Skeletal muscle satellite cell (primary cell): ENCODE measurements around the gene GAA.

Experiments
- H3K27me3 ChIP-seq: 2 replicates; pipeline ENCODE4 v1.7.0; 2013; ENCODE audit warnings: low read length; ENCODE audit not compliant: control insufficient read depth, insufficient read depth
- H3K36me3 ChIP-seq: 2 replicates; pipeline ENCODE4 v1.7.0; 2013; ENCODE audit warnings: mild to moderate bottlenecking, control low read depth, low read length; ENCODE audit not compliant: insufficient read depth
- H3K4me1 ChIP-seq: 2 replicates; pipeline ENCODE4 v1.7.0; 2013; ENCODE audit warnings: low read length; ENCODE audit not compliant: control insufficient read depth, insufficient read depth
- H3K4me2 ChIP-seq: 2 replicates; pipeline ENCODE4 v1.7.0; 2013; ENCODE audit warnings: mild to moderate bottlenecking, low read length
- H3K4me3 ChIP-seq: 2 replicates; pipeline ENCODE4 v1.7.0; 2013; ENCODE audit warnings: low read length
- H3K9ac ChIP-seq: 2 replicates; pipeline ENCODE4 v1.7.0; 2013; ENCODE audit warnings: mild to moderate bottlenecking, low read depth, low read length, moderate library complexity
- H3K9me3 ChIP-seq: replicated peaks from 2 replicates; pipeline ENCODE4 v1.7.0; 2013; ENCODE audit warnings: mild to moderate bottlenecking, control low read depth, low read length

The GAA gene

DNA sequence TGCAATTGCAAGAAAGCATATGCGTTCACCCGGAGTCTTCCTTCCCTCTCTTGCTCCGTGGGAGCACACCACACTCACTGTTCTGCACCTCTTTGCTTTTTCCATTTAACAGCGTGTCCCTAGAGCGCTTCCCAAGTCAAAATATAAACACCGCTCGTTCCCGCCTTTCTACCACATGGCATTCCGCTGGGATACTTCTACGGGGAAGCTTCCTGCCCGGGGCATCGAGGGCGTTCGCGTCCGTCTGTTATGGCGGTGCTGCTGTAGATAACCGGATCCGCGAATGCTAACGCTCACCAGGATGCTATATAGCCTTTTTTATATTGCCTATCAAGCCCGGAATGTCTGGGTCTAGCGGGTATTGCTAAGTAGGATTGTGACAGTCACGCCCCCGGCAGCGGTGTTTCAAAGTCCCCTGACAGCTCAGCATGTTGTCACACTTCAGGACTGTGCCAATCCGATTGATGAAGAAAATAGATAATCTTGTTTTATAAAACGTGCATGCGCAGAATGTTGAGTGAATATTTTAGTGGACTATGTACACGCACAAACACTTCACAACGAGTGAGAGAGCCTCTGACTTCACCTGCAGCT lies 33.9 kb upstream of the GAA start:
- no peaks in the 10 kb centered on the region for H3K27me3 ChIP-seq
- no peak overlapping the region for H3K9ac ChIP-seq
- no peaks in the 10 kb centered on the region for H3K9me3 ChIP-seq
- H3K36me3 ChIP-seq = no peaks in the 10 kb centered on the region
- H3K4me2 ChIP-seq = no peak overlapping the region
- no peak overlapping the region for H3K4me3 ChIP-seq
- peaks cover 35% of the 10 kb centered on the region for H3K4me1 ChIP-seq

DNA sequence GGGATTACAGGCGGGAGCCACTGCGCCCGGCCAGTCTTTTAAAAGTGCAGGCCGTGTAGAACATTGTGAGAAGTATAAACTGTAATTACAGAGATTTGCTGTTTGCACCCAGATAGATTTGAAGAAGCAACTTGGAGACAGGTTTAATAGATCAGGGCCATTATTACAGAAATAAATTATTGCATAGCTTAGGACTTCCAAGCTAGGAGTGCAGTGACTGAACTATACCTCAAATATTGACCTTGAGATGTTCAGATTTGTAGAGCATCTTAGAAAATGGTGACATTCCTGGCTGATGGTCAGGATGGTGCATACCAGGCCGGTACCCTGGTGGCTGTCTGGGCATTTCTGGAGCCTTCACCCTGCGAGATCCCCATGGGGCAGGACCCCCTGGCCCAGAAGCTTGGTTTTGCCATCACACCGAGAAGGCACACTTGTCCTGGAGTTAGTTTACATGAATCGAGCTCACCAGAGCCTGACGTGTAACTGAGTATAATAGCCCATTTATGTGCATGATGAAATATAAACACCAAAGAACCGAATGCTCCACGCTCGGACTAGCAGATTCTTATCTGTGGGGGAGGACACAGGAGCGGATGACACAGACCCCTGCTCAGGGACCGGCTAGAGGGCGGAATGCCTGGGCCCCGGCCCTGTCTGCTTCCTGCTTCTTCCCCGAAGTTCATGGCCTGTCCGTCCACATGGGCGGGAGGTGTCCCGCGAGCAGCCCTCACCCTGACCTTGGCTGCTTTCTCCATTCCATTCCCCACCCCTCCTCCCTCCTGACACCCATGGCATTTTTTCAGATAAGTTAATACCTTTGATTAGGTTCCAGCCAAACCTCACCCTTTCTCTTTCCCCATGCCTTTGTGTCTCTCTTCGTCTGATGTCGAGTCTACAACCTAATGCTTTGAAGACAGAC lies 32.8 kb upstream of the GAA start:
- Histone ChIP-seq H3K4me1 (peaks cover 35% of the 10 kb centered on the region), H3K36me3 (no peaks in the 10 kb centered on the region), H3K27me3 (no peaks in the 10 kb centered on the region), H3K4me2 (peak overlapping the region; percentile 45), H3K4me3 (no peak overlapping the region), H3K9ac (no peak overlapping the region), H3K9me3 (no peaks in the 10 kb centered on the region)

DNA sequence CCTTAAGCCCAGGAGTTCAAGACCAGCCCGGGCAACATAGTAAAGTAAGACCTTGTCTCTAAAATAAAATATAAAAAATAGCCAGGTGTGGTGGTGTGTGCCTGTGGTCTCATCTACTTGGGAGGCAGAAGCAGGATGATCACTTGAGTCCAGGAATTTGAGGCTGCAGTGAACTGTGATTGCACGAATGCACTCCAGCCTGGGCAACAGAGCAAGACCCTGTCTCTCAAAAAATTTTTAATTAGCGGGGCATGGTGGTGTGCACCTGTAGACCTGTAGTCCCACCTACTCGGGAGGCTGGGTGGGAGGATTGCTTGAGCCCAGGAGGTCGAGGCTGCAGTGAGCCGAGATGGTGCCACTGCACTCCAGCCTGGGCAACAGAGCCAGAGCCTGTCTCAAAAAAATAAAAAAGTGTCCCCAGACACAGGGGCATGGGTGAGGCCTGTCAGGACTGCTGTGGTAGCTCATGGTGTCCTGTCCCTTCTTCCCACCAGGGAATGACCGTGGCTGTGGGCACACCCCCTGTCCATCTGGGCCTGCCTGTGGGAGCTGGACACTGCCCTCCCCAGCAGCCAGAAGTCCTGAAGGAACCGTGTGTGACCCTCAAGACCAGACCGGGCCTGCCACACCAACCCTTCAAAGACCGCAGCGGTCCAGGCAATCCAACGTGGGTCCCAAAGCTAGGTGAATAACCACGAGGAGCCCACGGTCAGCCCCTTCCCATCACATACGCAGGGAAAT lies 30.8 kb upstream of the GAA start:
- Histone ChIP-seq H3K9ac (peak overlapping the region; percentile 82), H3K4me3 (peak overlapping the region; percentile 67)

DNA sequence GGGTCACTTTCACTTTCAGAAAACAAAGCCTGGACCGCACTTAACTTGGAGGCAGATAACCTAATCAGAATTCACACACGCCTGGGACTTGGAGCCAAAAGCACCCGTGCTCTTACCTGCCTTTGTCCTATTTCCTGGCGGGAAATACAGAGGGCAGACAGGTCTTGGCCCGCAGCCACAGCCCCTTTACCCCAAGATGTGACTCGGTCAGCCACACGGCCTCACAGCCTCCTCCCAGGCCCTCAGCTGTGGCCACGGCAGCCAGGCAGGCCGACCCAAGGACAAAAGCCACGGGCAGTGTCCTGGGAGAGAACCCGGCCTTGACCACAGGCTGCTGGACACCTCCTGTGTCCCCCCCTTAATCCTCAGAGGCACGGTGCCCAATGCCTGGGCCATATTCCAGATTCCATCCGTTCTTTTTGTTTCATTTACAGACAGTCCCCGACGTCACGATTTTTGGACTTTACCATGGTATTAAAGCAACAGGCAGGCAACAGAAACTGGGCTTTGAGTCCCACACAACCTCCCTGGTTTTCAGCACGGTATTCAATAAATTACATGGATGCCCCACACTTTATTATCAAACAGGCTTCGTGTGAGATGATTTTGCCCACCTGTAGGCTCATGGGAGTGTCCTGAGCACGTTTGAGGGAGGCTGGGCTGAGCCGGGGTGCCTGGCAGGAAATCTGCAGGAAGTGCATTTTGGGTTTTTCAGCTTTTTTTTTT lies 30.1 kb upstream of the GAA start:
- peaks cover 23% of the 10 kb centered on the region for H3K4me1 ChIP-seq
- H3K9ac ChIP-seq = peak overlapping the region; percentile 82
- no peaks in the 10 kb centered on the region for H3K36me3 ChIP-seq
- H3K9me3 ChIP-seq = no peaks in the 10 kb centered on the region
- H3K27me3 ChIP-seq = no peaks in the 10 kb centered on the region
- peak overlapping the region; percentile 90 for H3K4me2 ChIP-seq
- peak overlapping the region; percentile 67 for H3K4me3 ChIP-seq

More for the DNA sequence above, 30.8 kb upstream of the GAA start:
- no peaks in the 10 kb centered on the region for H3K36me3 ChIP-seq
- H3K9me3 ChIP-seq = no peaks in the 10 kb centered on the region
- H3K4me2 ChIP-seq = peak overlapping the region; percentile 90
- H3K4me1 ChIP-seq = peaks cover 23% of the 10 kb centered on the region
- H3K27me3 ChIP-seq = no peaks in the 10 kb centered on the region

DNA sequence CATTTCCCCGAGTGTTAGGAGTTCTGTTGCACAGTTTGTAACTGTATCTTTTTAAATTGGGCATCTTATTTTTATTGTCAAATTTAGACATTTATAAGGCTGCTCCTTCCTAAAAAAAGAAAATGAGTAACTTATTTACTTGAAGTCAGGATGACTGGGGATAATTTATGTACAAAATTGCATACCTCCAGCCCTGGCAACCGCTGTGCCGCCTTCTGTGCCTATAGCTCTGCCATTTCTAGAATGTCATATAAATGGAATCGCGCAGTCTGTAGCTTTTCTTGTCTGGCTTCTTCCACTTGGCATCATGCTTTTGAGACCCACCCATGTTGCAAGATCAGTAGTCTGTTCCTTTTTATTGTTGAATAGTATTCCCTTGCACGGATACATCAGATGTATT lies 29.0 kb upstream of the GAA start:
- Histone ChIP-seq H3K4me1 (peaks cover 23% of the 10 kb centered on the region), H3K9ac (no peak overlapping the region), H3K4me2 (no peak overlapping the region), H3K36me3 (no peaks in the 10 kb centered on the region), H3K4me3 (no peak overlapping the region), H3K27me3 (no peaks in the 10 kb centered on the region), H3K9me3 (no peaks in the 10 kb centered on the region)

DNA sequence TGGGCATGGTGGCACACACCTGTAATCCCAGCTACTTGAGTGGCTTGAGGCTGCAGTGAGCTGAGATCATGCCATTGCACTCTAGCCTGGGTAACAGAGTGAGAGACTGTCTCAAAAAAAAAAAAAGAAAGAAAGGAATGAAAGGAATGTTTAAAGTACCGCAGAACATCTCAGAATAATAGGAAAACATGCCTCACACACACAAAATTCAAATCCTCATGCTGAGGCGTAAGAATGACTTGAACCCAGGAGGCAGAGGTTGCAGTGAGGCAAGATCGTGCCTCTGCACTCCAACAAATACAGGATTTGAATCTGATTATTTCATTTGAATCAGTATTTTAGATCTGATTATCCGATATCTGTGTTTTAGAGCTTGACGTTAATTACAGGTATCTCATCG lies 21.3 kb upstream of the GAA start:
- Histone ChIP-seq H3K4me3 (no peak overlapping the region), H3K27me3 (no peaks in the 10 kb centered on the region)

DNA sequence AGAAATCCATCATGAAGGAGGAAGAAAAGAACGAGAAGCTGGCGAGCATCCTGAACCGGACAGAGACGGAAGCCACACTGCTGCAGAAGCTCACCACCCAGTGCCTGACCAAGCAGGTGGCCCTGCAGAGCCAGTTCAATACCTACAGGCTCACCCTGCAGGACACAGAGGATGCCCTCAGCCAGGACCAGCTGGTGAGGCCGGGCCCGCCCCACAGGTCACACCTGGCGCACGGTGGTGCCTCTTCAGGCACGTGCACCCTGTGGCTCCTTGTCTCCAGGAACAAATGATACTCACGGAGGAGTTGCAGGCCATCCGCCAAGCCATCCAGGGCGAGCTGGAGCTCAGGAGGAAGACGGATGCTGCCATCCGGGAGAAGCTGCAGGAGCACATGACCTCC lies 19.8 kb upstream of the GAA start:
- Histone ChIP-seq H3K4me1 (peaks cover 5% of the 10 kb centered on the region), H3K4me2 (no peak overlapping the region), H3K9me3 (no peaks in the 10 kb centered on the region), H3K36me3 (no peaks in the 10 kb centered on the region), H3K9ac (no peak overlapping the region), H3K27me3 (peaks cover 6% of the 10 kb centered on the region), H3K4me3 (no peak overlapping the region)

More for the DNA sequence above, 21.3 kb upstream of the GAA start:
- H3K9me3 ChIP-seq = no peaks in the 10 kb centered on the region
- H3K4me2 ChIP-seq = no peak overlapping the region
- no peak overlapping the region for H3K9ac ChIP-seq
- H3K36me3 ChIP-seq = no peaks in the 10 kb centered on the region
- peaks cover 5% of the 10 kb centered on the region for H3K4me1 ChIP-seq

DNA sequence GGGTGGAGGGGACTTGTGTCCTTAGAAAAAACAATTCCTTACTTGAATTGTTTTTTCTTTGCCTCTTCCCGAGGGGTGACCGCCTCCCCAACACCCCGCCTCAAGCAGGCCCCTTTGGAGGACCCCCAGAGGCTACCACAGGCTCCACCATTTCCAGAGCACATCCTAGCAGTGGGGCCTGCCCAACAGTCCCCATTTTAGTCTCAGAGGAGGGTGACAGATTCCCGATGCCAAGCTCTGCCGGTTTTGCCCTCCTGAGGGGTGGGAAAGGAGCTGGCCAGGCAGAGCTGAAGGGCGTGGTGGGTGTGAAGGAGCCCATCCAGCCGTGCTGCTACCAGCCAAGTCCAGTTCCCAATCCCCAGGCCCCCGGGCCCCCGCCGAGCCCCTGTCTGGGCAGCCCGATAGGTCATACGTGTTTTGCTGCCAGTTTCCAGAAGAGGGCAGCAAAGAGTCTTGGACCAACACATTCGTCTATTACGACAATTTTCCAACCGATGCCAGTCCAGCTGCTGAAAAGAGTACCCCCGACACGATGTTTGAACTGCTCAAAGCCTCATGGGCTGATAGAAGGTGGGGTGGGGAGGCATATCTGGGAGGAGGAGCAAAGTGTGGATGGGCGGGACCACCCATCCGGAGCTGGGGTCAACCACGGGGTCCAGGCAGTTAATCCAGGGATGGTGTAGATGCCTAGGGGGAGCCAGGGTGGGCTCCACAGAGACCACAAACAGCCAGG lies 18.8 kb upstream of the GAA start:
- peak overlapping the region; percentile 34 for H3K9ac ChIP-seq

DNA sequence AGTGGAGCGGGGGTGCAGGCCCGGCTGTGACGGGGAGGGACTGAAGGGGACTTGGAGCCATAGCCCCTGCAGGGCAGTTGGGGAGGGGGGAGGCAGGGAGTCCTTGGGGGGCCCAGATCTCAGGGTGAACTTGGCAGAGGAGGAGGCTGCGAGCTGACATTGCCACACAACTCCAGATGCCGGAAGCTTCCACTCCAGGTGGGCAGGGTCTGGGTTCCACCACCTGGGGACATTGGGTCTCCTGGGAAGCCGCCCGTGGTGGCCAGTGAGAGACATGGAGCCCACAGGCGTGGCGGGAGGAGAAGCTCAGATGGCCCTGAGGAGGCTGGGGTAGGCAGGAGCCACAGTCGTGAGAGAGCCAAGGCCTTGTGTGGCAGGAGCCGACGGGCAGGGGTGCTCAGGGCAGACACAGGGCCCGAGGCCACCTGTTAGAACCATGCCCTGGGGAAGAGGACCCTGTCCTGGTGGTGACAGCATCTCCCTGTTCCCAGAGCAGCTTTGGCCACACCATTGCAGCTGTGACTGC lies 18.2 kb upstream of the GAA start:
- peaks cover 16% of the 10 kb centered on the region for H3K27me3 ChIP-seq
- no peaks in the 10 kb centered on the region for H3K36me3 ChIP-seq
- H3K4me2 ChIP-seq = peak overlapping the region; percentile 81
- peaks cover 5% of the 10 kb centered on the region for H3K4me1 ChIP-seq
- no peaks in the 10 kb centered on the region for H3K9me3 ChIP-seq
- no peak overlapping the region for H3K9ac ChIP-seq
- no peak overlapping the region for H3K4me3 ChIP-seq

More for the DNA sequence above, 18.8 kb upstream of the GAA start:
- peak overlapping the region; percentile 81 for H3K4me2 ChIP-seq
- no peaks in the 10 kb centered on the region for H3K9me3 ChIP-seq
- peak overlapping the region; percentile 52 for H3K4me3 ChIP-seq
- H3K4me1 ChIP-seq = peaks cover 5% of the 10 kb centered on the region
- no peaks in the 10 kb centered on the region for H3K36me3 ChIP-seq
- peaks cover 16% of the 10 kb centered on the region for H3K27me3 ChIP-seq

DNA sequence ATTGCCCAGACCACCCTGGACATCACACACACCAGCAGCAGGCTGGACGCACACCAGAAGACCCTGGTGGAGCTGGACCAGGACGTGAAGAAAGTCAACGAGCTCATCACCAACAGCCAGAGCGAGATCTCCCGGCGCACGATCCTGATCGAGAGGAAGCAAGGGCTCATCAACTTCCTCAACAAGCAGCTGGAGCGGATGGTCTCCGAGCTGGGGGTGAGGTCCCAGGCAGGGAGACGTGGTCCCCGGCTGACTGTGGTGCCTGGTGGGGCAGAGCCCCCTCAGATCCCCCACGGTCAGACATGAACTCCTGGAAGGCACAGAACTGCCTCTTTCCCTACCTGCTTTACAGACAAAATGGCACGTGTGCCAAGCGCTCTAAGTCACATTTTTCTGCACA lies 16.6 kb upstream of the GAA start:
- Histone ChIP-seq H3K27me3 (peaks cover 16% of the 10 kb centered on the region), H3K9ac (no peak overlapping the region)

More for the DNA sequence above, 16.6 kb upstream of the GAA start:
- Histone ChIP-seq H3K4me3 (no peak overlapping the region), H3K36me3 (no peaks in the 10 kb centered on the region), H3K9me3 (no peaks in the 10 kb centered on the region), H3K4me1 (peaks cover 5% of the 10 kb centered on the region), H3K4me2 (no peak overlapping the region)
